Activated CD4-positive, alpha-beta T cell treated with anti-CD3 and anti-CD28 coated beads, Interleukin-2, amount 10 ng/mL, durations not matched to agents 24 days and 14 days (primary cell): ENCODE measurements around the gene PKNOX2. TPM values are rescaled to one million over a fixed set of nuclear protein-coding genes. Genes with fewer than 3 reads are reported as not detected.

Experiments
- DNase-seq: peaks from one replicate; pipeline ENCODE4 v3.0.0; 2022
- H3K27ac Mint-ChIP-seq: one replicate; pipeline ENCODE4 v1.8.0; 2022; ENCODE audit warnings: mild to moderate bottlenecking, mixed read lengths
- H3K27me3 Mint-ChIP-seq: one replicate; pipeline ENCODE4 v1.8.0; 2022; ENCODE audit warnings: mixed read lengths
- H3K36me3 Mint-ChIP-seq: one replicate; pipeline ENCODE4 v1.8.0; 2022; ENCODE audit warnings: low read depth, mild to moderate bottlenecking, mixed read lengths
- H3K4me1 Mint-ChIP-seq: one replicate; pipeline ENCODE4 v1.8.0; 2021; ENCODE audit warnings: mixed read lengths
- H3K4me3 Mint-ChIP-seq: one replicate; pipeline ENCODE4 v1.8.0; 2022; ENCODE audit warnings: mild to moderate bottlenecking, moderate library complexity, mixed read lengths
- H3K9me3 Mint-ChIP-seq: one replicate; pipeline ENCODE4 v1.8.0; 2021; ENCODE audit warnings: mixed read lengths
- intact Hi-C: fragments of 100-400 bp; cut with micrococcal nuclease; formaldehyde crosslinking; loops from one replicate; pipeline ENCODE4 v1.15.1; 2023
- total RNA-seq: library from RNA; stranded (reverse); gene quantifications from 2 replicates; pipeline ENCODE4 v1.2.3, GENCODE V29; 2022

Gene PKNOX2
- total RNA-seq, 1 donor from 2014 or later: not detected

- Mint-ChIP-seq H3K27me3 (peaks cover 1% of the 10 kb centered on the region), H3K4me1 (no peaks in the 10 kb centered on the region), H3K36me3 (no peaks in the 10 kb centered on the region), H3K9me3 (no peaks in the 10 kb centered on the region), H3K27ac (no peak overlapping the region), H3K4me3 (no peak overlapping the region)
- DNase-seq: no peak
- intact Hi-C loops: no loop called here
These were observed 287.5 kb downstream of the PKNOX2 start for GRCh38 chr11:125452125-125452470.

- no peaks in the 10 kb centered on the region for H3K36me3 Mint-ChIP-seq
- H3K4me3 Mint-ChIP-seq: no peak overlapping the region
These were observed 289.5 kb downstream of the PKNOX2 start for GRCh38 chr11:125454047-125454446.

GRCh38 chr11:125455851-125456250, 291.3 kb downstream of the PKNOX2 start:
- Mint-ChIP-seq H3K4me3 (no peak overlapping the region), H3K4me1 (no peaks in the 10 kb centered on the region)

More at GRCh38 chr11:125454047-125454446, 289.5 kb downstream of the PKNOX2 start:
- Mint-ChIP-seq H3K9me3 (no peaks in the 10 kb centered on the region), H3K27me3 (peaks cover 1% of the 10 kb centered on the region), H3K4me1 (no peaks in the 10 kb centered on the region), H3K27ac (no peak overlapping the region)
- DNase-seq: no peak
- intact Hi-C loops: no loop called here

GRCh38 chr11:125457814-125458343, 293.3 kb downstream of the PKNOX2 start:
- Mint-ChIP-seq H3K4me1 (no peaks in the 10 kb centered on the region), H3K27me3 (peaks cover 2% of the 10 kb centered on the region), H3K9me3 (no peaks in the 10 kb centered on the region), H3K36me3 (no peaks in the 10 kb centered on the region), H3K27ac (no peak overlapping the region), H3K4me3 (no peak overlapping the region)
- no peak for DNase-seq
- intact Hi-C loops: no loop called here

More at GRCh38 chr11:125455851-125456250, 291.3 kb downstream of the PKNOX2 start:
- H3K9me3 Mint-ChIP-seq: no peaks in the 10 kb centered on the region
- peaks cover 2% of the 10 kb centered on the region for H3K27me3 Mint-ChIP-seq
- DNase-seq: no peak
- intact Hi-C loops: no loop called here
- H3K27ac Mint-ChIP-seq: no peak overlapping the region
- H3K36me3 Mint-ChIP-seq: no peaks in the 10 kb centered on the region

GRCh38 chr11:125460275-125460674, 295.7 kb downstream of the PKNOX2 start:
- Mint-ChIP-seq H3K4me1 (no peaks in the 10 kb centered on the region), H3K36me3 (no peaks in the 10 kb centered on the region), H3K27me3 (peaks cover 7% of the 10 kb centered on the region), H3K4me3 (no peak overlapping the region), H3K9me3 (no peaks in the 10 kb centered on the region), H3K27ac (no peak overlapping the region)
- DNase-seq: no peak
- intact Hi-C loops: no loop called here

- H3K4me1 Mint-ChIP-seq: no peaks in the 10 kb centered on the region
- H3K4me3 Mint-ChIP-seq: no peak overlapping the region
These were observed 299.2 kb downstream of the PKNOX2 start for GRCh38 chr11:125463590-125464269.

GRCh38 chr11:125464270-125464662, 299.7 kb downstream of the PKNOX2 start:
- Mint-ChIP-seq H3K4me3 (no peak overlapping the region), H3K4me1 (no peaks in the 10 kb centered on the region), H3K27ac (no peak overlapping the region), H3K36me3 (no peaks in the 10 kb centered on the region), H3K27me3 (peaks cover 10% of the 10 kb centered on the region), H3K9me3 (no peaks in the 10 kb centered on the region)
- intact Hi-C loops: no loop called here
- no peak for DNase-seq

More at GRCh38 chr11:125463590-125464269, 299.2 kb downstream of the PKNOX2 start:
- intact Hi-C loops: no loop called here
- no peaks in the 10 kb centered on the region for H3K36me3 Mint-ChIP-seq
- H3K27me3 Mint-ChIP-seq: peaks cover 10% of the 10 kb centered on the region
- H3K27ac Mint-ChIP-seq: no peak overlapping the region
- no peak for DNase-seq
- H3K9me3 Mint-ChIP-seq: no peaks in the 10 kb centered on the region

GRCh38 chr11:125464666-125465065, 300.1 kb downstream of the PKNOX2 start:
- intact Hi-C loops: no loop called here
- Mint-ChIP-seq H3K27ac (no peak overlapping the region), H3K4me3 (no peak overlapping the region), H3K9me3 (no peaks in the 10 kb centered on the region), H3K4me1 (no peaks in the 10 kb centered on the region), H3K36me3 (no peaks in the 10 kb centered on the region), H3K27me3 (peaks cover 10% of the 10 kb centered on the region)
- DNase-seq: no peak

- no peak for DNase-seq
- peaks cover 14% of the 10 kb centered on the region for H3K27me3 Mint-ChIP-seq
- H3K9me3 Mint-ChIP-seq: no peaks in the 10 kb centered on the region
- no peak overlapping the region for H3K27ac Mint-ChIP-seq
- intact Hi-C loops: no loop called here
- H3K4me1 Mint-ChIP-seq: no peaks in the 10 kb centered on the region
- no peaks in the 10 kb centered on the region for H3K36me3 Mint-ChIP-seq
- H3K4me3 Mint-ChIP-seq: no peak overlapping the region
These were observed 300.7 kb downstream of the PKNOX2 start for GRCh38 chr11:125465255-125465654.

GRCh38 chr11:125465701-125466100, 301.1 kb downstream of the PKNOX2 start:
- H3K27ac Mint-ChIP-seq: no peak overlapping the region
- no peak overlapping the region for H3K4me3 Mint-ChIP-seq
- H3K9me3 Mint-ChIP-seq: no peaks in the 10 kb centered on the region
- no peaks in the 10 kb centered on the region for H3K4me1 Mint-ChIP-seq
- peaks cover 16% of the 10 kb centered on the region for H3K27me3 Mint-ChIP-seq
- intact Hi-C loops: no loop called here
- no peaks in the 10 kb centered on the region for H3K36me3 Mint-ChIP-seq
- no peak for DNase-seq

GRCh38 chr11:125468025-125468424, 303.5 kb downstream of the PKNOX2 start:
- peaks cover 26% of the 10 kb centered on the region for H3K27me3 Mint-ChIP-seq
- no peaks in the 10 kb centered on the region for H3K9me3 Mint-ChIP-seq
- no peaks in the 10 kb centered on the region for H3K4me1 Mint-ChIP-seq
- H3K27ac Mint-ChIP-seq: no peak overlapping the region
- H3K4me3 Mint-ChIP-seq: no peak overlapping the region
- no peaks in the 10 kb centered on the region for H3K36me3 Mint-ChIP-seq
- intact Hi-C loops: no loop called here
- DNase-seq: no peak

- intact Hi-C loops: no loop called here
- H3K27me3 Mint-ChIP-seq: peaks cover 24% of the 10 kb centered on the region
- no peak for DNase-seq
- H3K4me1 Mint-ChIP-seq: no peaks in the 10 kb centered on the region
- no peak overlapping the region for H3K4me3 Mint-ChIP-seq
- no peaks in the 10 kb centered on the region for H3K36me3 Mint-ChIP-seq
- H3K27ac Mint-ChIP-seq: no peak overlapping the region
- H3K9me3 Mint-ChIP-seq: no peaks in the 10 kb centered on the region
These were observed 304.3 kb downstream of the PKNOX2 start for GRCh38 chr11:125468852-125469251.

- Mint-ChIP-seq H3K27me3 (peaks cover 22% of the 10 kb centered on the region), H3K4me3 (no peak overlapping the region), H3K9me3 (no peaks in the 10 kb centered on the region), H3K36me3 (no peaks in the 10 kb centered on the region), H3K4me1 (no peaks in the 10 kb centered on the region), H3K27ac (no peak overlapping the region)
- intact Hi-C loops: no loop called here
- no peak for DNase-seq
These were observed 305.8 kb downstream of the PKNOX2 start for GRCh38 chr11:125470355-125470754.

- Mint-ChIP-seq H3K27ac (no peak overlapping the region), H3K36me3 (no peaks in the 10 kb centered on the region), H3K27me3 (peaks cover 12% of the 10 kb centered on the region), H3K4me1 (no peaks in the 10 kb centered on the region), H3K9me3 (no peaks in the 10 kb centered on the region), H3K4me3 (no peak overlapping the region)
- no peak for DNase-seq
- intact Hi-C loops: no loop called here
These were observed 312.2 kb downstream of the PKNOX2 start for GRCh38 chr11:125476721-125477120.

GRCh38 chr11:125479137-125479536, 314.6 kb downstream of the PKNOX2 start:
- intact Hi-C loops: no loop called here
- peaks cover 11% of the 10 kb centered on the region for H3K27me3 Mint-ChIP-seq
- no peak overlapping the region for H3K27ac Mint-ChIP-seq

More at GRCh38 chr11:125479137-125479536, 314.6 kb downstream of the PKNOX2 start:
- Mint-ChIP-seq H3K4me1 (no peaks in the 10 kb centered on the region), H3K36me3 (no peaks in the 10 kb centered on the region), H3K4me3 (no peak overlapping the region), H3K9me3 (no peaks in the 10 kb centered on the region)
- DNase-seq: no peak
